COLO668 (cell line): ENCODE results near the gene RAB29.
A peak's percentile ranks its signal among the peaks of the same experiment; 100 is the strongest.

Experiments
- DNase-seq: peaks from one replicate; lab custom pipeline; 2025; ENCODE audit not compliant: unreplicated experiment; lab: John Stamatoyannopoulos, UW

Gene RAB29

GRCh38 chr1:205797168-205797567 lies 21.9 kb upstream of the RAB29 start:
- no peak for DNase-seq

- DNase-seq: no peak
These were observed 18.9 kb upstream of the RAB29 start for GRCh38 chr1:205794011-205794730.

DNA sequence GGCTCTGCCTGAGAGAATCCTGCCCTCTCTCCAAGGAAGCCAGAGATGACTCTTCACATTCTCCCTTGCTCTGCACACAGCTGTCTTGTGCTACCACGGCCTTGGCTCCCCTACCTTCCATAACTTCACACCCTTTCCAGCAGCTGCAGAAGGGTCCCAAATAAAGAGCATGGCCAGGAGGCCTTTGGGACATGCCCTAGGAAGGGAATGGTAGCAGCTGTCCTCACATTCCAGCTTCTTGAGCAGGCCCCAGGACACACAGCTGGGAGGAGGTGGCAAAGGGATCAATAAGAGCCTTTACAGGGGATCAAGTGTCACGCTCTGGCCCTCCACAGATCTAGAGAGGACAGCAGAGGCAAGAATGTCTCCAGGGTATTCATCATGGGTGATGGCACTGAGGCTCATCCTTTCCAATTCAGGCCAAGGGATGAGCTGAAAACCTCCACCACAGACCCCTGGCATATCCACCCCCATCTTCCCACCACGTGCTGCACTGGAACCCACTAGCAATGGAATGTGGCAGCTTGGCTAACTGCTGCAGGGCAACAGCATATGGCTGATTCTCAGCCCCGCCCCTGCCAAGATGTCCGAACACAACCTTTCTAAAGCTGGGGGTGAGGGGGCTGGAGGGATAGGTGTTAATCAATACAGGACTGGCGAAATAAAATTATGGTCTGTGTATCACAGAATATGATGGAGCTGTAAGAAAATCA lies 17.8 kb upstream of the RAB29 start:
- no peak for DNase-seq

- no peak for DNase-seq
These were observed 17.2 kb upstream of the RAB29 start for GRCh38 chr1:205792481-205792881.

- peak; percentile 63 for DNase-seq
These were observed 16.4 kb upstream of the RAB29 start for GRCh38 chr1:205791568-205792180.

- DNase-seq: no peak
These were observed 12.1 kb upstream of the RAB29 start for GRCh38 chr1:205787287-205787916.

GRCh38 chr1:205786601-205787000 lies 11.3 kb upstream of the RAB29 start:
- DNase-seq: no peak

GRCh38 chr1:205785446-205785845 lies 10.2 kb upstream of the RAB29 start:
- no peak for DNase-seq

DNA sequence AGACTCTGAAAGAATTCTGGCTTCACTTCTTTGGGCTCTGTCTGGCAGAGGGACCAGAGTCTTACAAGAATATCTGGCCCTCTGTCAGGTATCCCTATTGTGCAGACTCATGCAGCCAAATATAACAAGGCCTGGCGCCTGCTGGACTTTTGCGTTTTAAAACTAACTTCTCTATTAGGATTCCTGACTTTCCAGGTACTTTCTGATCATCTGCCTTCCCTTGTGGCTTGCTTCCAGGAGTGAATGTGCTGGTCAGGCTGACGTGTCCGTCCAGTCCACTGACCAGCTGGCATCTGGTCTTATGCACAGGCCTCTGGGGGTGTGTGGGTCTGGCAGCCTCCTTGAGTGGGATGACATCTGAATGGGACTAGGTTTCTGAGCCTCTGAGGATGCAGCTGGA lies 8.6 kb upstream of the RAB29 start:
- no peak for DNase-seq

DNA sequence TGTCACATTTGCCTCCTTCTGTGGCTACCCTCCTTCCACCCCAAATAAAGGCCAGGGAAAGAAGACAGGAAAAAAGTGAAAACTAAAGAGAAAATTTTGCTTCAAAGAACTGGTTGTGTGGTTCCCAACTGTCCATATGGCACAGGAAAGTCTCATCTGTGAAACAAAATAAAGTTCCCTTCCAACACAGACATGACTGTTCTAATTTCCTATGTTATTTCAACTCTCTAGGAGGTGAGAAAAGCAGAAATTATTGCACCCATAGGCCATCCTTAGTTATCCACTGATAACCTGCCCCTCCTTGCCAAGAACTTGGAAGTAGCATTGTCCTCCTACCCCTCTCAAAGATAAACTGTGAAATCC lies 8.1 kb upstream of the RAB29 start:
- DNase-seq: no peak

GRCh38 chr1:205782627-205783432 lies 7.5 kb upstream of the RAB29 start:
- no peak for DNase-seq

DNA sequence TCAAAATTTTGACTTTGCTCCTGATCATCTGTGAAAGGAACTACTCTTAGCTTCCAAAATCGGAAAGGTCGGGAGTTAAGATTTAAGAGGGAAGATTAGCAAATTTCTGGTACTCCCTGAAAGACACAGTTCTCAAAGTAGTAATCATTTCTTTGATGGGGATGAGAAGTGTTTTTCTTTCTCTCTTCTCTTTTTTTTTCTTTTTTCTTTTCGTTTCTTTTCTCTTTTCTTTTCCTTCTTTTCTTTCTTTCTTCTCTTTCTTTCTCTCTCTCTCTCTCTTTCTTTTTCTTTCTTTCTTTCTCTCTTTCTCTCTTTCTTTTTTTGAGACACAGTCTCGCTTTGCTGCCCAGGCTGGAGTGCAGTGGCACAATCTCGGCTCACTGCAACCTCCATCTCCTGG lies 5.1 kb upstream of the RAB29 start:
- no peak for DNase-seq

DNA sequence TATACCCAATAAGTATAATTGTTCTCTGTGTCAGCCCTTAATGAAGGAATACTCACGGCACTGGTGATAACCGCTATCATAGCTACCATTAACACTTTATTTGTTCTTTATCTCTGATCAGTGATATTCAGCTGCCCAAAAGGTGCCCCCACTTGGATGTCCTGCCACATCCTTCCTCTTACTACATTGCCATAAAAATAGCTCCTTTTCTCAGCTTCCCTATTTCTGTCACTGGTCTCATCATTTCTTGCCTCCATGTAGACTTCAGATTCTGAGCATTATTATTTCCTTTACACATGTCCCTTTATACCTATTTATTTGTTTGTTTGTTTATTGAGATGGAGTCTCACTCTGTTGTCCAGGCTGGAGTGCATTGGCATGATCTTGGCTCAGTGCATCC lies 2.7 kb upstream of the RAB29 start:
- no peak for DNase-seq

GRCh38 chr1:205775717-205776056 lies 405 bp upstream of the RAB29 start:
- DNase-seq: no peak

- peak; percentile 51 for DNase-seq
These were observed 876 bp downstream of the RAB29 start for GRCh38 chr1:205774198-205775014.

- DNase-seq: no peak
These were observed 2.7 kb downstream of the RAB29 start for GRCh38 chr1:205772607-205773032.

DNA sequence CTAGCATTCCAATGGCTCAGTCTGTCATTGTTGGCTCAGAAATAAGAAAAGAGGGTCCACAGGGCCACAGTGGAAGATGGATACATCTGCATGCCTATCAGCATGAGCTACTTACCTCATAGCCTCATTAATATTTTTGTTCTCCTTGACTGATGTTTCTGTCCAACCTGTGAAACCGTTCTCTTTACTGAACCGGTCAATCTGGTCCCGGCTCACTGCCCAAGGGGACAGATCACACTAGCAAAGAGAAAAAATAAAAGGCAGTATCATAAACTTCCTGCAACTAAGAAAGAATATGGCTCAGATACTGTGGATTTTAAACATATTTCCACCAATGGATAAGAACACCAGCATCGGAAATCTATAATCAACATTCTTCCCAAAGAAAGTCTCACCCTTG lies 4.7 kb downstream of the RAB29 start:
- DNase-seq: no peak

GRCh38 chr1:205769641-205770365 lies 5.5 kb downstream of the RAB29 start:
- DNase-seq: no peak

DNA sequence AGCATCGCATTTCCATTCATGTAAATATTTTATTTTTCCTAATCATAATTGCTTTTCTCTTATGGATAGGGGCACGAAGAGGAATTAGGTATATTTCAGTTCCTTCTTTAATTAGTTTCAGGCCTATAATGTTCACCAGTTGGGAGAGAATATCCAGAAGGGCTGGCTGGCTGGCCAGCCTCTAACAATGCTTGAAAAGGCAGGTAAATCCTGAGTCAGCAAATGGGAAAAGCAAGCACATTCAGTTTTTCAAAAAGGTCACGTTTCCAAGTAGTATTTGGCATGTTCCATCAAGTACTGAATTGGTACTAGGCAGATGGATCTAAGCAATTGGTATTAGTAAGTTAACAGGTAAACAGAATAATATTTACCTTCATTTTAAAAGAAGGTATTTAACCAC lies 8.0 kb downstream of the RAB29 start:
- DNase-seq: no peak

DNA sequence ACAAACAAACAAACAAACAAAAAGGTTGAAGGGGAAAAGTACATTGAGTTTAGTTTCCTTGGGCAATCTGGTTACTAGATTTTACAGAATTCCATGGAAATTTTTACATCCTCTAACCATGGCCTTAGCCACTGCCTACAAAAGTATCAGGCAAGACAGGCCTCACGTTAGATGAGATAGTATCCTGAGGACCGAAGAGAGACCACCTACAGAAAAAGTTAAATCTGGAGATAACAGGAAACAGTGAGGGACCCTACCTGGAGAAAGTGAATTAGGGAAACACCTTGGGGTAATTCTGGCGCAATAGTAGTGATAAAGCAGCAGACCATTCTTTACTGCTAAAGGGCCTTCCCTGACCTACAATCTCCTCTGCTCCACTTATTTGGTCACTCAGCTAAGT lies 8.7 kb downstream of the RAB29 start:
- DNase-seq: no peak
